Urinary bladder (tissue), 4 donors: Measurements from ENCODE around the gene EMX1. TPM values are rescaled to one million over a fixed set of nuclear protein-coding genes. Genes with fewer than 3 reads are reported as not detected.

Source experiments
- DNase-seq: peaks from one replicate; pipeline ENCODE4 v3.0.0-alpha.2; 2015; ENCODE audit errors: extremely low spot score
- H3K27ac ChIP-seq: one replicate; pipeline ENCODE4 v1.5.1; 2013; ENCODE audit warnings: low read depth, mild to moderate bottlenecking, moderate library complexity
- H3K36me3 ChIP-seq: one replicate; pipeline ENCODE4 v1.6.1; 2013; ENCODE audit warnings: mild to moderate bottlenecking, moderate library complexity; ENCODE audit not compliant: insufficient read depth
- H3K4me1 ChIP-seq: one replicate; pipeline ENCODE4 v1.6.1; 2013; ENCODE audit warnings: mild to moderate bottlenecking, moderate library complexity; ENCODE audit not compliant: insufficient read depth
- H3K4me3 ChIP-seq: one replicate; pipeline ENCODE4 v1.5.1; 2013; ENCODE audit warnings: low read depth, low read length
- WGBS: extraction: QIAGEN DNeasy Blood & Tissue Kit; methylation state at CpG from one replicate; pipeline ENCODE4 v1.1.7; 2013; 5-methylcytosine and 5-hydroxymethylcytosine counted together
- polyA plus RNA-seq: library from polyadenylated mRNA; stranded (reverse); fragments of 200-250 nt; gene quantifications from one replicate; pipeline ENCODE4 v1.2.3, GENCODE V29; 2013
- total RNA-seq: library from RNA; depleted of rRNA; stranded (reverse); fragments of >200 nt; gene quantifications from one replicate; pipeline ENCODE4 v1.2.3, GENCODE V29; 2014
- donor health status: healthy with polysubstance abuse.
- donor health status: healthy.

The EMX1 gene
- total and polyA plus RNA-seq, 2 donors: not detected

DNA sequence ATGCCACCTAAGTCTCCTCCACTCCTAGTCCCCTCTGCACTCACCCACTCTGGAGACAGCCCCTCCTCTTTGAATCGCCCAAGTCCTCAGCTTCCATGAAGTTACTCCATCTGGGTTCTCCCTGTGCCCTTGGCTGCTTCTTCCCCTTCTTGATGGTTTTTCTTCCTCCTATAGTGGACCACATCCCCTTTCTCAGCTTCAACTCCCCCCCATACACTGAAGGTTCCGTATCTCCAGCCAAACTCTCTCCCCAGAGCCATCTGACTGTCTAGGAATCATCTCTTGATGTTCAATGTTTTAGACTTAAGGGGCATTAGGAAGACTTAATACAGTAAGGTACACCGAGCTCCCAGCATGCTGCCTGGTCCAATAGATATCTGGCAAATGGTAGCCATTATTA, 39.6 kb downstream of the EMX1 start:
- Histone ChIP-seq H3K36me3 (no peaks in the 10 kb centered on the region), H3K4me3 (no peak overlapping the region), H3K4me1 (no peaks in the 10 kb centered on the region), H3K27ac (no peak overlapping the region)
- DNase-seq: no peak
- 90% methylated on average over 3 of the region's 3 CpGs for WGBS

DNA sequence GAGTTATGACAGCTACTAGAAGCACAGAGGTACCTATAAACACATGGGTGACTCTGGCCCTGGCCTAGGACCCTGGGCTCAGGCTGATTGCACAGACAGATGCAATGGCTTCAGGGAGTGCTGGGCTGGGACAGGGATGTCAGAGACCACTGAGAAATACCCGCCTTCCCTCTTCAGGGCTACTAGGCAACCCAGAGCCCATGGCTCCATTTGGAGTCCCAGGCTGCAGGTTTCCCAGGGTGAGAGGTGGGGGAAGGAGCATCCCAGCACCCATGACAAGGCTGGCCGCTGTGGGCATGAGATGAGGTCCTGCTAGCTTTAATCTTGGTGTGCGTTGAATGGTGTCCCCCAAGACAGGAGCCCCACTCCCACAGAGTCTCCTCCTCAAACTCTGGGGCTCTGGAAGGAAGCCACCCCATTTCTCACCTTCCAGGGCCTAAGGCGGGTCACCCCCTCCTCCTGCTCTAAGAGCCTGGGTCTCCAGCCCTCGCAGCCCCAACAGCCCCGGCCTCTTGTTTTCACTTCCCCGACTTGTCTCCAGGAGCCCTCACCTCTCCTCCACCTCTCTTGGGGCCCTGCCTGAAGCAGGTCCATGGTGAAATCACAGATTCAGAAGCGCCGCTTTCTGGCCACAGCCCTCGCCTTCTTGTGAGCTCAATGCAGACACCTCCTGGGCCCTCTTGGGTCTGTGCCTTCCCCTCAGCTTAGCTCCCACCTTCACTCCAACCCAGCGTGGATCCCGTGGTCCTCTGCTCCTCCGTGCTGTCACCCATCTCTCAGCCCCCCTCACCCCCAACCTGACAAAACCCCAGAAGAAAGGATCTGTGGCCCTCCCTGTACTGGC, 41.4 kb downstream of the EMX1 start:
- WGBS: 94% methylated on average over 13 of the region's 13 CpGs

DNA sequence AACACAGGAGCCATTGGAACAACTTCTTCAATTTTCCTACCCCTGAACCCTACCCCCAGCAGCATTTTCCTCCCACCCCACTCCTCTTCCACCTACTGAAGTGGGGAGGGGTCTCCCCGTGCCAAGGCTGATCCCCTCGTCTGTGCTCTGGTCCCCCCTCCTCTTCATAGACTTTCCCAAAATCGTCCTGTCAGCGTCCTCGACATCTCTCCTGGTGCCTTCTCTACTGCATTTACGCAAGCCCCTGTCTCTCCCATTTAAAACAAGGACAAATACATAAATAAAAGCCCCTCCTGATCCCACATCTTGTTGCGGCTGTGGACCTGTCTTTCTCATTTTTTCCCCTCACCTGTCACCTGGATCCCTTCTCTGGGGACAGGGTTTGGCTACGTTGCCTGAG, 42.2 kb downstream of the EMX1 start:
- Histone ChIP-seq H3K27ac (no peak overlapping the region), H3K4me1 (no peaks in the 10 kb centered on the region), H3K4me3 (no peak overlapping the region), H3K36me3 (no peaks in the 10 kb centered on the region)
- WGBS: 95% methylated on average over 8 of the region's 8 CpGs
- no peak for DNase-seq

More for the DNA sequence above, 41.4 kb downstream of the EMX1 start:
- no peak for DNase-seq
- no peaks in the 10 kb centered on the region for H3K4me1 ChIP-seq
- no peaks in the 10 kb centered on the region for H3K36me3 ChIP-seq
- H3K4me3 ChIP-seq: no peak overlapping the region
- no peak overlapping the region for H3K27ac ChIP-seq

DNA sequence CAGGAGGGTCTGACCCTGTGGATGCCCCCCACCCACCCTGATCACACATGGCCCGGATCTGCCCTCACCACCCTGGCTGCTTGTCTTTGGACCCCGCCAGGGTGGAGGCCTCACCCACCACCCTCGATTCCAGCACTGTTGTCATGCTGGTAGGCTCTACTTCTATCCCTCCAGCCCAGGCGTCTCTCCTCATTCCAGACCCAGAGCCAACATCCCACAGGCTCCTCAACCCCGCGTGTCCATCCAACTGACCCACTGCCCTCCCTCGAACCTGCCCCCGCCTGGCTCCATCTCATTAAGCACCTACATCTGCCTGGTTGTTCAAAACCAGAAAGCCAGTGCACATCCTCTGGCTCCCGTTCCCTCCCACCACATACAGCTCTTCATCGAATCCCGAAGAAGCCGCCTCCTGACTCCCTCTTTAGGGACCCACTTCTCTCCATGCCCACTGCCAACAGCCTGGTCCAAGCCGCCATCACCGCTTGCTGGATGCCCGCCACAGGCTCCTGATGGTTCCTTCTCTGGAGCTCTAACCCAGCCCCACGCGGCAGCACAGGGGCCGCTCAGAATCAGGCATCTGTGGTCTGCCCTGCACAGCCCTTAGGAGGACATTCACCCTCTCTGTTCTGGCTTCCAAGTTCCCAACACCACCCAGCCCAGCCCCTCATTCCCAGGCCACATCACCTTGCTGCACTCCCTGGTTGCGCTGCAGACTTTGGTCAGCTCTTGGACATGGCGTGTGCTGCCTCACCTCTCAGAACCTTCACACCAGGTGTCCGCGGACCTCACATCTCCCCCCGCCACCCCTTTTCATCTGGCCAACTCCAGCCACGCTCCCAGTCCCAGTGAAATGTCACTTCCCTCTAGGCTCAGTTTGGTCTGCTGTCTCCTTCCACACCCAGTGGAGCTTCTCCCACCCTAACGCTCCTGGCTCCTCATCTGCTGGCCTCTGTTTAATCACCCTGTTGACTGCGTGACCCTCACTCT, 43.0 kb downstream of the EMX1 start:
- no peak for DNase-seq
- Histone ChIP-seq H3K4me3 (no peak overlapping the region), H3K36me3 (no peaks in the 10 kb centered on the region), H3K27ac (no peak overlapping the region), H3K4me1 (no peaks in the 10 kb centered on the region)
- WGBS: 91% methylated on average over 26 of the region's 26 CpGs

DNA sequence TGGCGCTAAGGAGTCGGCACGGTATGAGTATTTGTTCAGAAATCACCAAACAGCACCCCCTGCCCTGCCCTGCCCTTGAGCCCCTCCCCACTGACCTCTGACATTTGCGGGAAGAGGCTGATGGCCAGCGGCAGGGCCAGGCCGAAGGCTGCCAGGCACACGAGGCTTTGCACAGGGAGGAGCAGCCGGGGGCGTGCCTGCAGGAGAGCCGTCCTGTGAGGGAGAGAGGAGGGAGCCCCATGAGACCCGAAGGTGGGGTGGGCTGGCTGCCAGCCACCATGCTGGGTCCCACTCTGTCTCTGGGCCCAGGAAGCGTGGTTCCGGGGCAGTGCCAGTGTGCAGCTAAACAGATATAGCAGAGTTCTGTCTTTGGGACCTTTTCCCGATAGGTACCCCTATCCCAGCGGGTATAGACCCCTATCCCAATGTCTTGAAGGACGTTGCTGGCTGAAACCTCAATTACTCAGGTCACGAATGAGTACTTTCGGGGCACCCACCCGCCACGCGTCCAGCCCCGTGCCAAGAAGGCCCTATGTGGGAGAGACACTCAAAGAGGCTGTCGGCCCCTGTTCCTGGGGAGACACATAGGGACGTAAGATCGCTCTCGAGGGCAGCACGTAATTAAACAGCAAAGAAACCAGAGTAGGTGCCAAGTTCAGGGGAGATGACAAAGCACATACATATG, 43.9 kb downstream of the EMX1 start:
- DNase-seq: no peak
- 87% methylated on average over 27 of the region's 27 CpGs for WGBS
- H3K4me1 ChIP-seq: no peaks in the 10 kb centered on the region
- H3K36me3 ChIP-seq: no peaks in the 10 kb centered on the region
- no peak overlapping the region for H3K27ac ChIP-seq
- no peak overlapping the region for H3K4me3 ChIP-seq

DNA sequence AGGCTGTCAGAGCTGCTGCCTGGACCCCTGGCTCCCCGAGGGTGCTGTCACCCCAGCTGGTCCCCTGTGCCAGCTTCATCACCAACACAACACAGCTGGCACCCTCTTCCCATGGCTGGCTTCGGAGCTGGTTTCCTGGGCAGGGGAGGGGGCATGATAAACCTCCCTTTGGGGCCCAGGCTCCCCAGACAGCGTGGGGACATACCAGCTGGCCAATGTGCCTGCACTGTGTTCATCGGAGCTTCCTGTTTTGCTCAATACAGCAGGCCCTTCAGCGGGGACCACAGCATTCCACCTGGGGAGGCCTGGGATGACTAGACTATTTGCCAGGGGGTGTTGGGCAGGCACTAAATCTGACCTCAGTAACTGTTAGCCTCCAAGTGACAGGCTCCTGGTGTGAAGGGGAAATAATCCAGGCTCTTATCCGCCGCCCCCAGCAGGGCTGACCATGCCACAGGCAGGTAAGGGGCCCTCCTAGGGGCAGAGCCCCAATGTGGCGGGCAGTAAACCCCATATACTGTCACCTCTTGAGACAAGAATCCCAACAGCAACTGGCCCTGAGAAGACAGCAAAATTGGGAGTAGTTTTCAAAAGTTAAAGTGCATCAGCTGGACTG, 44.6 kb downstream of the EMX1 start:
- Histone ChIP-seq H3K4me3 (no peak overlapping the region), H3K36me3 (no peaks in the 10 kb centered on the region), H3K4me1 (no peaks in the 10 kb centered on the region), H3K27ac (no peak overlapping the region)
- no peak for DNase-seq
- WGBS: 82% methylated on average over 8 of the region's 8 CpGs

DNA sequence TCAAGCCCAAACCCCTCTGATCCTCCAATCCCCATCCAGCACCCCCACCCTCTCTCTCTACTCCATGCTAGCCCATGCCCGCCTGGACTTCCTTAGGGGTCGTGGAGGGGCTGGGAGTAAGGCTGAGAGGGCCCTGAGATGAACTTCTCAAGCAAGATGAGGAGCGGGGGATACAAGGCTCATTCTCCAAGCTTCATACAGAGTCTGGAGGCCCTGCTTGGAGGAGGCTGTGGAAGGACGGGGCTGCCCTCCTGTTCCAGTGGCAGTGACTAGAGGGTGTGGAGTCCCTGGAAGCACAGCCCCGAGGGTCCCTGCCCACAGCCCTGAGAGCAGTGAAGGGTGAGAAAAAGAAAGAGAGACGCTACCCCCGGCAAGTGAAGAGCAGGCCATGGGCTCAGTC, 45.6 kb downstream of the EMX1 start:
- no peak for DNase-seq
- H3K4me1 ChIP-seq: no peaks in the 10 kb centered on the region
- H3K4me3 ChIP-seq: no peak overlapping the region
- H3K27ac ChIP-seq: no peak overlapping the region
- no peaks in the 10 kb centered on the region for H3K36me3 ChIP-seq
- WGBS: 83% methylated on average over 7 of the region's 7 CpGs

DNA sequence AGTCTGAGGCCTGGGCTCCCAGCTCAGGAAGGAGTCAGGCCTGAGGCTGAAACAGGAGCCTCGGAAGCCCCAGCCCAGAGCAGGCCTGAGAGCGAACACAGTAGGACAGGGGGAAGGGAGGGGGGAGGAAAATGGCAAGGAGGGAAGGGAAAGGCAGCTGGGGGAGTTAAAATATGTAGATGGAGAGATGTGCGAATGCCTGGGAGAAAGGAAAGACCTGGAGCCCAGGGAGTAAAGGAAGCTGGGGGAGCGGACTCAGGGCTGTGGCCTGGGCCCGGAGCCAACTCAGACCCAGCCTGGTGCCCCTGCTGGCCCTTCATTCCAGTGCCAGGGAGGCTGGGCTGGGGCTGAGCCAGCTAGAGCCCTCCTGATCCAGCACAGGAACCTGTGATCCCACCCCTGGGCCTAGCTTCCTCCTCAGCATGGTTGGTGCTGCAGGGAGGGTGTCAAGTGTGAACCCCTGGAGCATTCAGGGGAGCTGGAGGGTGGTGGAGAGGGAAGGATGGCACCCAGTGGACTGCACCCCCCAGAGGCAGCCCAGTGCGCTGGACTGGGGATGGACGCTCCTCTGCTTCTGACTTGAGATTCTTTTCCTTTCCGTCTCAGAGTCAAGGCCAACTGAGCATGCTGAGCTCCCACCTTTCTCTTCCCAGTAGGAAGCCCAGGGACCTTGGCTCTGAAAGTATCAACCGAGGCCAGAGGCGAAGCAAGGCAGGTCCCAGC, 46.3 kb downstream of the EMX1 start:
- no peaks in the 10 kb centered on the region for H3K4me1 ChIP-seq
- H3K4me3 ChIP-seq: no peak overlapping the region
- DNase-seq: no peak
- H3K27ac ChIP-seq: no peak overlapping the region
- no peaks in the 10 kb centered on the region for H3K36me3 ChIP-seq
- WGBS: 86% methylated on average over 10 of the region's 10 CpGs

DNA sequence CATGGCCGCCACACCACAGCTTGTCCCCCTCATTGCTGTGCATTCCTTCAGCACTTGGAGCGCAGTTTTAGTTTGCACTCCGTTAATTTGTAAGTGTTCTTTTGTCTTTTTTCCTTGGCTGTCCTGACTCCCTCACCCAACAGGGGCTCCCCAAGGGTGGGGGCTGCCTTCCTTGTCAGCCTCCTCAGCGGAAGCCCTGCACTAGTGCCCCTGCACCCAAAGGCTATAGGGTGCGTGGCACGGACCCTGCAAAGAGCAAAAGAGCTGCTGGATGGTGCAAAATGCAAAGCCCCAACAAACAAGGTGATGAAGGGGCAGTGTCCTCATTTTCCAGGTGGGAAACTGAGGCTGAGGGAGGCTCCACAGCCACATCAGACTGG, 46.8 kb downstream of the EMX1 start:
- WGBS: 92% methylated on average over 6 of the region's 6 CpGs
- Histone ChIP-seq H3K4me1 (no peaks in the 10 kb centered on the region), H3K36me3 (no peaks in the 10 kb centered on the region), H3K27ac (no peak overlapping the region), H3K4me3 (no peak overlapping the region)
- no peak for DNase-seq

DNA sequence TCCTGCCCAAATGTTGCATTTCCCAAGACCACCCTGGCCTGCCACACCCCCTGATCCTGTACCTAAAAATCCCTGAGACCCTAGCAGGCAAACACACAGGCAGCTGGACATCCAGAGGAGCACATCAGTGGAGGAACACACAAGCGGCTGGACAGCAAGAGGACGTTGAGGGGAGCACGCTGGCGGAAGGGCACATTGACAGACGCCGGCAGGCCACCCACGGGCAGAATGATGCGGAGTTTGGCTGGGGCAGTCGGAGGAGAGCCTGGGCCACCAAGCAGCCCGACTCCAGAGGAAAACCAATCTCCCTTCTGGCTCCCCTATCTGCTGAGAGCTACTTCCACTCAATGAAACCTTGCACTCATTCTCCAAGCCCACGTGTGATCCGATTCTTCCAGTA, 47.7 kb downstream of the EMX1 start:
- peaks cover 2% of the 10 kb centered on the region for H3K36me3 ChIP-seq
- H3K27ac ChIP-seq: no peak overlapping the region
- 88% methylated on average over 12 of the region's 12 CpGs for WGBS
- no peak overlapping the region for H3K4me3 ChIP-seq
- DNase-seq: no peak
- H3K4me1 ChIP-seq: no peaks in the 10 kb centered on the region

DNA sequence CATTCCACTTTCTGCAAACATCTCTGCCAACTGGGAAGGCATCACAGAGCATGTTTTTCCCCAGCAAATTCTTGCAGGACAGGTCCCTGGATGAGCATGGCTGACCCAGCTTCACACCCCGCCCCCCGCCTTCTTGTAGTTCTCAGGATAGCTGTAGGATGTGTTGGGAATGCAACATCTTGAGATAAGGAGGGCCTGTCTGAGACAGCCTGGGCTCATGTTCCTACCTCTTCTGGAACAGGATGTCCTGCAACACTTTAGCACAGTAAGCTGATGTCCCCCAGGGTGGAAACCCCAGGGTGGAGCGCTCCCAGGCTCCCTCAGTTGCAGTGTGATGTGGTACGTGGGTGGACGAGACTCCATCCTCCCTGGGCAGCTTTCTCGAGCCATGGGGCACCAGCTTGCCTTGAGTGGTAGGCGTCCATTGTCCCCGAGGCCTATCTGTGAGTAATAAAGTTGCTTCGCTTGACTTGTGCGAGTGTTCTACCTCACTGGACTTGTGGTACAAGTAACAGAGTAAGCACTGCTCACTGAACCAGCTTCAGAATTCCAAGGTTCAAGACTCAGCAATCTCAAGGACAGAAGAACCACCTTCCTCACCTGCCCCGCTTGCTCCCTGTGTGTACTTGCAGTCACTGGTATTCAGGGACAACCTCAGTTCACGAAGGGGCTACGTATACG, 48.6 kb downstream of the EMX1 start:
- 95% methylated on average over 14 of the region's 14 CpGs for WGBS
- DNase-seq: no peak
- peaks cover 2% of the 10 kb centered on the region for H3K36me3 ChIP-seq

DNA sequence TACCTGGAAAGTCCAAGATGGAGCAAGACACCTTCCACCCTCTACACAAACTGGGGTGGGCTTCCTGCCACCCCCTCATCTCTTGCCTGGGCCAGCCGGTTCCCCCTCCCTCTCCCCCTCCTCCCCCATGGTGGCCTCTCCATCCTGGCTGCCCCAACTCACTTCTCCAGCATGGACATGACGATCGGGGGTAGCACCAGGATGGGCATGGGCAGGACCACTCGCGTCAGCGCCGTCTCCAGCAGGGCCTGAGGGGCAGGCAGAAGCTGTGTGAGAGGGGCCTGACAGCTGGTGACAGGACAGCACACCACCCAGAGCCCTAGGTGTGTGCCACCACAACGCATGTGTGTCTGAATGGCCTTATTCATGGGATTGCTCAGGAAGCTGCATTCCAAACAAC, 51.0 kb downstream of the EMX1 start:
- no peaks in the 10 kb centered on the region for H3K4me1 ChIP-seq
- no peak for DNase-seq
- no peak overlapping the region for H3K4me3 ChIP-seq
- H3K36me3 ChIP-seq: peaks cover 2% of the 10 kb centered on the region
- 88% methylated on average over 8 of the region's 8 CpGs for WGBS
- no peak overlapping the region for H3K27ac ChIP-seq

More for the DNA sequence above, 48.6 kb downstream of the EMX1 start:
- Histone ChIP-seq H3K27ac (no peak overlapping the region), H3K4me1 (no peaks in the 10 kb centered on the region), H3K4me3 (no peak overlapping the region)
